K562 (cell line): ENCODE data around the gene CCDC167. TPM values are rescaled to one million over a fixed set of nuclear protein-coding genes. Genes with fewer than 3 reads are reported as not detected.

ENCODE experiments used
- ADNP ChIP-seq: fragments of 200-800 bp; sonication (Bioruptor generic); IDR thresholded peaks from 2 replicates; pipeline ENCODE4 v1.6.1; 2016; ENCODE audit warnings: missing genetic modification characterization, missing compliant biosample characterization
- BHLHE40 ChIP-seq: IDR thresholded peaks from 2 replicates; pipeline ENCODE4 v1.6.1; 2011; ENCODE audit warnings: low read length, improper control_type of control experiment
- BRF2 ChIP-seq: IDR thresholded peaks from 3 replicates; pipeline ENCODE4 v1.6.1; 2011; ENCODE audit warnings: borderline replicate concordance, mild to moderate bottlenecking; ENCODE audit not compliant: insufficient read length, insufficient read depth
- EZH2 ChIP-seq: IDR thresholded peaks from 2 replicates; pipeline ENCODE4 v1.6.1; 2012; ENCODE audit warnings: low read depth, mild to moderate bottlenecking, inconsistent platforms, low read length, borderline replicate concordance
- HCFC1 ChIP-seq: IDR thresholded peaks from 2 replicates; pipeline ENCODE4 v1.6.1; 2012; ENCODE audit warnings: low read depth, low read length, improper control_type of control experiment
- MTA2 ChIP-seq: fragments of 450-650 bp; IDR thresholded peaks from 2 replicates; pipeline ENCODE4 v1.6.1; 2016; ENCODE audit warnings: low read depth
- PCBP2 ChIP-seq: fragments of 200-400 bp; formaldehyde crosslinking; IDR thresholded peaks from 2 replicates; pipeline ENCODE4 v1.6.1; 2018; ENCODE audit warnings: low read length, low read depth, mild to moderate bottlenecking, moderate library complexity; ENCODE audit not compliant: poor library complexity, severe bottlenecking
- PKNOX1 ChIP-seq: fragments of 450-650 bp; IDR thresholded peaks from 2 replicates; pipeline ENCODE4 v1.6.1; 2016
- TRIM25 ChIP-seq: fragments of 450-650 bp; IDR thresholded peaks from 2 replicates; pipeline ENCODE4 v1.7.0; 2016; ENCODE audit warnings: borderline replicate concordance
- ZNF212 ChIP-seq: fragments of 450-650 bp; formaldehyde crosslinking; IDR thresholded peaks from 2 replicates; pipeline ENCODE4 v1.4.0; 2020; ENCODE audit warnings: mild to moderate bottlenecking
- ZNF384 ChIP-seq: IDR thresholded peaks from 2 replicates; pipeline ENCODE4 v1.6.1; 2012; ENCODE audit warnings: low read depth, low read length, improper control_type of control experiment
- ZNF444 ChIP-seq: fragments of 250-450 bp; sonication (Bioruptor Pico); IDR thresholded peaks from 2 replicates; pipeline ENCODE4 v1.4.0; 2020; ENCODE audit warnings: mild to moderate bottlenecking, moderate library complexity
- ZNF449 ChIP-seq: fragments of 250-450 bp; sonication (Bioruptor Pico); IDR thresholded peaks from 2 replicates; pipeline ENCODE4 v1.8.0; 2022; ENCODE audit warnings: moderate library complexity, mild to moderate bottlenecking, inconsistent platforms
- ZNF609 ChIP-seq: sonication (generic); formaldehyde crosslinking; IDR thresholded peaks from 2 replicates; pipeline ENCODE4 v1.8.1; 2023; ENCODE audit warnings: missing genetic modification reagents, mild to moderate bottlenecking, borderline replicate concordance
- polyA plus RNA-seq, 8 experiments: library from polyadenylated mRNA; depleted of rRNA in 4 of 8; stranded (reverse) in 5 of 8; unstranded in 3 of 8; fragments of >200 nt; fragmentation: Nextera tagmentation in 2 of 8; fragmentation: Illumina TruSeq in 1 of 8; extraction: Ambion mirVana in 2 of 8; extraction: Trizol in 1 of 8; gene quantifications; 2 replicates each; pipeline versions ENCODE4 v1.2.1 to v1.2.3, GENCODE V29; 2011 to 2014; ENCODE audit warnings: inconsistent platforms in 1 of 8, missing spikeins in 1 of 8
- total RNA-seq, 7 experiments: library from RNA; depleted of rRNA in 6 of 7; stranded (reverse); fragments of >200 nt in 6 of 7; fragmentation: Illumina TruSeq in 2 of 7; extraction: Trizol in 2 of 7; gene quantifications; 2 replicates each; pipeline versions ENCODE4 v1.2.1 to v1.2.3, GENCODE V29; 2011 to 2021; ENCODE audit warnings: low replicate concordance in 1 of 7

The CCDC167 gene
- total and polyA plus RNA-seq, 9 of the 15 experiments (the other 6 are each of a cell fraction or from before 2014, with no cell fraction given): 26.0 to 114 (median 45.2) TPM

- TF ChIP-seq TRIM25 (no peak), MTA2 (peak; percentile 97), HCFC1 (no peak), ADNP (no peak), ZNF609 (CRISPR knock-in tag) (no peak), PCBP2 (no peak), ZNF384 (peak; percentile 76), PKNOX1 (peak; percentile 87), EZH2 (peak; percentile 62; the same call in 1 of the 2 replicates), BRF2 (no peak), ZNF449 (peak; percentile 54; the same call in 1 of the 2 replicates), BHLHE40 (peak; percentile 52; the same call in 1 of the 2 replicates), ZNF212 (CRISPR knock-in tag) (no peak), ZNF444 (no peak; the same call in 1 of the 2 replicates)
Observed at GRCh38 chr6:37459981-37460800, 39.5 kb downstream of the CCDC167 start (continued).
